RPMI7951 (cell line): ENCODE data around the gene ABCC10. TPM values are rescaled to one million over a fixed set of nuclear protein-coding genes. Genes with fewer than 3 reads are reported as not detected.
"Not testable (repeated sequence)": the region's sequence is repeated elsewhere in the genome, so short reads cannot be mapped to it uniquely, and the experiment has no call there.

Experiments
- DNase-seq: peaks from one replicate; pipeline ENCODE4 v3.0.0-alpha.2; 2012; ENCODE audit warnings: low read depth
- total RNA-seq: library from RNA; depleted of rRNA; stranded (reverse); fragments of >200 nt; shearing (Covaris generic); gene quantifications from 2 replicates; pipeline ENCODE4 v1.2.3, GENCODE V29; 2014

The ABCC10 gene
- total RNA-seq, 1 experiment from 2014 or later, result 12.0 TPM

GRCh38 chr6:43445576-43445975 is 18.2 kb downstream of the ABCC10 start:
- no peak for DNase-seq

DNA sequence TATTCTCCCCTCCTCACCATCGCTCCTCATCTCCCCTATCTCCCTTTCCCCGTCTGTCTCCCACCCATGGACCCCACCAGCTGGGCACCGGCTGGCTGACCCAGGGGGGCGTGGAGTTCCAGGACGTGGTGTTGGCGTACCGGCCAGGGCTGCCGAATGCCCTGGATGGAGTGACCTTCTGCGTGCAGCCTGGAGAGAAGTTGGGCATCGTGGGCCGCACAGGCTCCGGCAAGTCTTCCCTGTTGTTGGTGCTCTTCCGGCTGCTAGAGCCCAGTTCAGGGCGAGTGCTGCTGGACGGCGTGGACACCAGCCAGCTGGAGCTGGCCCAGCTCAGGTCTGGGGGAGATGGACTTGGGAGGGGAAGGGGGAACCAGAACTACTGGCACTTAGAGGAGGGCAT is 20.3 kb downstream of the ABCC10 start:
- DNase-seq, result no peak

GRCh38 chr6:43448916-43449315 is 21.6 kb downstream of the ABCC10 start:
- no peak for DNase-seq

DNA sequence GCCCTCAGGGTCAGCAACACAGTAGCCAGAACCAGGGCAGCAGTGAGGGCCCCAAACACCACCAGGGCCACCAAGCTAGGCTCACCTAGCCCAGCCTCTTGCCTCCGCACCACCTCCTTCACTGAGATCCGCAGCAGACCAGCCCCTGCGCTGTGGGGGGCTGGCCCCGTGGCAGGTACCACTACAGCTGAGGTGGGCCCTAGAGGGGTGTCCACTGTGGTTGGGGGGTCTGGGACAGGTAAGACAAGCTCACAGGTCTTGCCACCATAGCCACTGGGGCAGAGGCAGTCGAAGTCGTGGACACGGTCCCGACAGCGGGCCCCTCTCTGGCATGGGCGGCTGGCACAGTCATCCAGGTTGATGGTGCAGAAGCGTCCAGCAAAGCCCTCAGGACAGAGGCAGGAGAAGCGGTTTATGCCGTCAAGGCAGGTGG is 23.4 kb downstream of the ABCC10 start:
- DNase-seq, result no peak

GRCh38 chr6:43451348-43451747 is 24.0 kb downstream of the ABCC10 start:
- no peak for DNase-seq

DNA sequence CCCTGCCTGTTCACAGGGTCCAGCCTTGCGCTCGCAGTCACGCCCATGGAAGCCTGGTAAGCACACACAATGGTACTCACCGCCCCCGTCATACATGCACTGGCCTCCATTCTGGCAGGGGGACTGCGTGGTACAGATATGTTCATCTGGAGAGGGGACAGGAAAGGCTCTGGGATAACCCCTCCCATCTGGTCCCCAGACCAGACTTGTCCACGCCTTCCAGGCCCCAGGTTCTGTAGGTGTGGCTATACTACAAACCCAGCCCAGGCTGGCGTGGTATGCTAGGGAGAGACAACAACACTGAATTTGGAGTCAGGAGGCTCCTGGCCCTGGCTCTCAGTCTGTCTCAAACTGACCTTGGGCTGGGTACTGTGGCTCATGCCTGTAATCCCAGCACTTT is 24.6 kb downstream of the ABCC10 start:
- no peak for DNase-seq

- DNase-seq, result no peak
Observed at GRCh38 chr6:43452896-43453295, 25.6 kb downstream of the ABCC10 start.

- no peak for DNase-seq
Observed at GRCh38 chr6:43453831-43454230, 26.5 kb downstream of the ABCC10 start.

GRCh38 chr6:43454290-43454695 is 27.0 kb downstream of the ABCC10 start:
- no peak for DNase-seq

DNA sequence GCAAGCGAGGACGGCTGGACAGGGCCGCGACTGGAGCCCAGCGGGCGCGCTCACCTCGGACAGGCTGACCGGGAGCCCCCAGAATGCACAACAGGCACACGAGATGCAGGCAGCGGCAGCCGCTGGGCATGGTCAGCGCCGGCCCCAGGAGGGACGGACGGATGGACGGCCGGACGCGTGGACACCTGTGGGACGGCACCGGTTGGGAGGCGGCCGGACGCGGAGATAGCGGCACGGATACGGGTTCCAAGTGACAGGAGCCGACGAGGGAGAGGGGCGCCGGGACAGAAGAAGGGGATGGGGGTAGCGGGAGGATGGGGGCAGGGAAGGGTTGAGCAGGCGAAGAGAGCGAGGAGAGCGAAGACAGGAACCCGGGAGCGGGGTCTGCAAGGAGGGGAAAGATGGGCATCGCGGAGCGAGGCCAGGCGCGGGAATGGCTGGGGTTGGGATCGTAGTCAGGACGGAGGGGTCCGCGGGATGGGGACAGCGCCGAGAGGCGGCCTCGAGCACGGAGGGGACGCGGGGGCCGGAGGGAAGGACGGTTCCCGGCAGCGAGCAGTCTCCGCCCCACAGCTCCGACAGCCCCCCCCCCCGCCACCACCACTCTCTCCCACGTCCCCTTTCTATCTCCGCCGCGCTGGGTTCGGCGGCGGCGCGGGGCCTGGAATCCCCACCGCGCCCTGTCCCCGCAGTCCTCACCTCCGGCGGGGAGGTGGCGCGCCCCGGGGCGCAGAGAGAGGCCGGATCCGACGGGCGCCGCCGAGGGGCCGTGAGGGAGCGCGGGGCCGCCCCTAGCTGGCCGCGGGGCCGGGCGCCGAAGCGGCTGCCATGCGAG is 27.6 kb downstream of the ABCC10 start:
- DNase-seq, result peak; percentile 77

GRCh38 chr6:43455531-43456428 is 28.4 kb downstream of the ABCC10 start, which contains the start of gene DLK2:
Gene DLK2, minus strand, starts transcription at chr6:43455548. Its CDS starts 723 bp downstream, at chr6:43454825.
- DNase-seq, result no peak

- no peak for DNase-seq
Observed at GRCh38 chr6:43457643-43458042, 30.3 kb downstream of the ABCC10 start.

- DNase-seq, result not testable (repeated sequence)
Observed at GRCh38 chr6:43458154-43458553, 30.8 kb downstream of the ABCC10 start.

DNA sequence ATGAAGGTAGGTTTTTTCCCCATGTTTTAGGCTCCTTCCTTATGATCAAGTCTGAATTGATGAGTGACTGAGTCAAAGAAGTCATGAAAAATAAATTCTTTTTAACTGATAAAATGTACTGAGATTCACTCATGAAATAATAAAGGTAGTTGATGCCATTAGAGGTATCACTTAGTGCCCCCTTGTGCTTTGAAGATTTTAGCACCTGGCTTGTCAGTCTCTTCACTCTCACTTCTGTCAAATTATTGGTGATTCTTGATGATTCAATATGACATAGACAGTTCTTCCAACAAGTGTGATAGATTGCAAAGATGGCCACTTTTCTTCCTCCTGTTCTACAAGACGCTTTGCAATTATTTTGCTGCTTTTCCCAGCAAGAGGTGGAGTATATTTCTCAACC is 32.2 kb downstream of the ABCC10 start:
- DNase-seq, result no peak

DNA sequence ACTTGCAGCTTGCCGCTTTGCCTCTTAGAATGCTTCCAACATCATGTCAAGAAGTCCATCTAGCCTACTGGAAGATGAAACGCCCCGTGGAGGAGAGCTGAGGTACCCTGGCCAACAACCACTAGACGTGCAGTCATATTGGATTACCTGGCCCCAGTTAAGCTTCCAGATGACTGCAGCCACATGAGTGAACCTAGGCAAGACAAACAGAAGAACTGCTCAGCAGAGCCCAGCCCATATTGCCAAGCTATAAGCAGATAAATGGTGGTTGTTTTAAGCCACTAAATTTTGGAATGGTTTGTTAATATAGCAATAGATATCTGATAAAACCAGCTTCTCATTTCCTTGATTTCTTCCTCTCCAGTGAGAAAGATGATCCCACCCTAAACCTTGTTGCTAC is 32.7 kb downstream of the ABCC10 start:
- DNase-seq, result no peak

GRCh38 chr6:43461936-43462335 is 34.6 kb downstream of the ABCC10 start:
- no peak for DNase-seq

- DNase-seq, result no peak
Observed at GRCh38 chr6:43464337-43464736, 37.0 kb downstream of the ABCC10 start.

- no peak for DNase-seq
Observed at GRCh38 chr6:43465948-43466347, 38.6 kb downstream of the ABCC10 start.

DNA sequence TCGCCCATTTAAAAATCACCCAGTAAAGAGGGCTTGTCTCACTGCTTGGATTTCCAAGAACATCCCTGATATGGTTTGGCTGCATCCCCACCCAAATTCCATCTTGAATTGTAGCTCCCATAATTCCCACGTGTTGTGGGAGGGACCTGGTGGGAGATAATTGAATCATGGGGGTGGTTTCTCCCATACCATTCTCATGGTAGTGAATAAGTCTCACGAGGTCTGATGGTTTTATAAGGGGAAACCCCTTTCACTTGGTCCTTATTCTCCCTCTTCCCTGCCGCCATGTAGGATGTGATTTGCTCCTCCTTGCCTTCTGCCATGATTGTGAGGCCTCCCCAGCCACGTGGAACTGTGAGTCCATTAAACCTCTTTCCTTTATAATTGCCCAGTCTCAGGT is 39.9 kb downstream of the ABCC10 start:
- DNase-seq, result not testable (repeated sequence)

GRCh38 chr6:43467752-43468151 is 40.4 kb downstream of the ABCC10 start:
- DNase-seq, result no peak

- no peak for DNase-seq
Observed at GRCh38 chr6:43468240-43468639, 40.9 kb downstream of the ABCC10 start.
